Vagina (tissue), 2 donors: ENCODE results near the gene AGPS. TPM values are rescaled to one million over a fixed set of nuclear protein-coding genes. Genes with fewer than 3 reads are reported as not detected.
"Not testable (repeated sequence)": the region's sequence is repeated elsewhere in the genome, so short reads cannot be mapped to it uniquely, and the experiment has no call there.

ENCODE experiments used
- DNase-seq, 2 donors: peaks; one replicate each; pipeline ENCODE4 v3.0.0-alpha.2; 2017; ENCODE audit errors: extremely low spot score in 2 of 2
- H3K27ac ChIP-seq: fragments of 200-600 bp; sonication (generic); one replicate; pipeline ENCODE4 v1.5.1; 2019
- H3K27me3 ChIP-seq: fragments of 200-600 bp; sonication (generic); one replicate; pipeline ENCODE4 v1.5.1; 2019
- H3K36me3 ChIP-seq, 2 donors: fragments of 200-600 bp; sonication (generic); one replicate each; pipeline ENCODE4 v1.5.1; 2017 to 2019
- H3K4me1 ChIP-seq: fragments of 200-600 bp; sonication (generic); one replicate; pipeline ENCODE4 v1.5.1; 2019
- H3K4me3 ChIP-seq, 2 donors: fragments of 200-600 bp; sonication (generic); 1 replicate in 1 of 2; 2 replicates in 1 of 2; pipeline ENCODE4 v1.5.1; 2016 to 2019
- H3K9me3 ChIP-seq: fragments of 200-600 bp; sonication (generic); one replicate; pipeline ENCODE4 v1.5.1; 2019
- CTCF ChIP-seq, 3 experiments: fragments of 450-650 bp in 2 of 3; fragments of 200-600 bp in 1 of 3; sonication (generic) in 1 of 3; IDR thresholded peaks; one replicate each; pipeline ENCODE4 v1.5.1; 2017 to 2019; ENCODE audit warnings: antibody characterized with exemption in 3 of 3, mild to moderate bottlenecking in 2 of 3, moderate library complexity in 2 of 3
- POLR2A ChIP-seq, 2 donors: fragments of 450-650 bp; IDR thresholded peaks; one replicate each; pipeline ENCODE4 v1.6.1; 2017; ENCODE audit warnings: antibody characterized with exemption in 2 of 2, mild to moderate bottlenecking in 2 of 2, moderate library complexity in 2 of 2
- POLR2AphosphoS5 ChIP-seq, 2 donors: sonication (generic); formaldehyde crosslinking; IDR thresholded peaks; one replicate each; pipeline ENCODE4 v1.9.0; 2017; ENCODE audit warnings: antibody characterized with exemption in 2 of 2, mild to moderate bottlenecking in 2 of 2, low read depth in 1 of 2; ENCODE audit not compliant: insufficient read depth in 1 of 2
- intact Hi-C: fragments of 100-400 bp; cut with DNase I; formaldehyde crosslinking; loops from one replicate; pipeline ENCODE4 v1.15.1; 2023
- total RNA-seq: library from RNA; depleted of rRNA; stranded (reverse); fragments of >200 nt; gene quantifications from one replicate; pipeline ENCODE4 v1.2.3, GENCODE V29; 2016

Gene AGPS
- total RNA-seq, 1 donor from 2014 or later: 27.3 TPM

DNA sequence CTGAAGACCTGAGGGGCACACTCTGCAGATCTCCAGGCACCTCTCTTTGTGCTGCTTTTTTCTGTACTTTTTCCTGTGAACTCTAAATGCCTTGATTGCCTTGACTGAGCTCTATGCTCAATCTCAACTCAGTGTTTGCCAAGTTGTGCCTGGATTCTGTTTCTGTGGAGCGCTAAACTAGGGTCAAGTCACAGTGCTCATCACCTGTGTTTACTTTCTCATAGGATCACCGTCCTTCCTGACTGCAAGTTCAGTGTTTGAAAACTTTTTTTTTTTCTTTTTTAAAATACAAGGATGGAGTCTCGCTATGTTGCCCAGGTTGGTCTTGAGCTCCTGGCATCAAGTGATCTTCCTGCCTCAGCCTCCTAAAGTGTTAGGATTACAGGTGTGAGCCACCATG lies 62.6 kb downstream of the AGPS start:
- intact Hi-C loops: no loop called here
- Histone ChIP-seq H3K27me3 (no peaks in the 10 kb centered on the region), H3K4me3 (no peak overlapping the region), H3K4me1 (no peaks in the 10 kb centered on the region), H3K36me3 (peaks cover 0 to 16% of the 10 kb centered on the region in 2 donors), H3K27ac (no peak overlapping the region), H3K9me3 (no peaks in the 10 kb centered on the region)
- TF ChIP-seq CTCF (IDR thresholded peaks at IDR 0.05): no peak
- TF ChIP-seq POLR2AphosphoS5 (IDR thresholded peaks at IDR 0.05; ENCODE audit: insufficient read depth in 1 of 2, low read depth in 1 of 2): no peak
- TF ChIP-seq POLR2A (IDR thresholded peaks at IDR 0.05): no peak
- no peak for DNase-seq

- H3K36me3 ChIP-seq: peaks cover 0 to 23% of the 10 kb centered on the region in 2 donors
- H3K4me3 ChIP-seq, intact Hi-C loops, DNase-seq, H3K4me1 ChIP-seq, H3K27ac ChIP-seq, H3K9me3 ChIP-seq, H3K27me3 ChIP-seq: not testable (repeated sequence)
These were observed 67.2 kb downstream of the AGPS start for GRCh38 chr2:177459756-177460155.

- no peak for DNase-seq
- TF ChIP-seq POLR2A (IDR thresholded peaks at IDR 0.05) (no peak), CTCF (IDR thresholded peaks at IDR 0.05) (no peak), POLR2AphosphoS5 (IDR thresholded peaks at IDR 0.05; ENCODE audit: insufficient read depth in 1 of 2, low read depth in 1 of 2) (no peak)
- Histone ChIP-seq H3K27ac (no peak overlapping the region), H3K27me3 (no peaks in the 10 kb centered on the region), H3K36me3 (peaks cover 0 to 23% of the 10 kb centered on the region in 2 donors), H3K4me1 (no peaks in the 10 kb centered on the region), H3K9me3 (no peaks in the 10 kb centered on the region), H3K4me3 (no peak overlapping the region)
- intact Hi-C loops: no loop called here
These were observed 68.5 kb downstream of the AGPS start for GRCh38 chr2:177460973-177461585.

DNA sequence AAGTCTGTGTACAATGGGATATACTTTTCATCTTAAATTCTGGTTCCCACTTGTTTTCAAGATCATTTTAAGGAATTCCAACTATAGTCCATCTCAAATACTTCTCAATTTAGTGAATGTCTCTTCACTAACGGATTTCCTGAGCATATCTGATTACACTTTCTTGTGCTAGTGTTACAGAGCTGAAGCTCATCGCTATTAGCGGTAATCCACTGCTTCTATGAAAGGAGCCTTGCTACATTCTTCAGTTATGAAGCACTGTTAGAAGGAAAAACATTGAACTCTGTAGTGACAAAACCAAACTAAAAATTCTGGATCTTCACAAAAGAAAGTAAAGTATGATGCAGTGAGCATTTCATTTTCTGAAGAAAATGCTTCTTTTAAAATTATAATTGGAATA lies 72.0 kb downstream of the AGPS start:
- Histone ChIP-seq H3K36me3 (peaks cover 0 to 22% of the 10 kb centered on the region in 2 donors), H3K27ac (no peak overlapping the region), H3K9me3 (no peaks in the 10 kb centered on the region), H3K4me1 (no peaks in the 10 kb centered on the region), H3K4me3 (no peak overlapping the region), H3K27me3 (no peaks in the 10 kb centered on the region)
- no peak for TF ChIP-seq POLR2A (IDR thresholded peaks at IDR 0.05)
- TF ChIP-seq POLR2AphosphoS5 (IDR thresholded peaks at IDR 0.05; ENCODE audit: insufficient read depth in 1 of 2, low read depth in 1 of 2): no peak
- no peak for TF ChIP-seq CTCF (IDR thresholded peaks at IDR 0.05)
- intact Hi-C loops: no loop called here
- no peak for DNase-seq

GRCh38 chr2:177465400-177466138 lies 73.0 kb downstream of the AGPS start:
- Histone ChIP-seq H3K27me3 (no peaks in the 10 kb centered on the region), H3K9me3 (no peaks in the 10 kb centered on the region), H3K4me1 (no peaks in the 10 kb centered on the region), H3K4me3 (no peak overlapping the region), H3K36me3 (peaks cover 0 to 22% of the 10 kb centered on the region in 2 donors), H3K27ac (no peak overlapping the region)
- no peak for DNase-seq
- intact Hi-C loops: no loop called here
- no peak for TF ChIP-seq CTCF (IDR thresholded peaks at IDR 0.05)
- no peak for TF ChIP-seq POLR2A (IDR thresholded peaks at IDR 0.05)
- TF ChIP-seq POLR2AphosphoS5 (IDR thresholded peaks at IDR 0.05; ENCODE audit: insufficient read depth in 1 of 2, low read depth in 1 of 2): no peak
